ENCODE results near the gene ADARB1. TPM values are rescaled to one million over a fixed set of nuclear protein-coding genes. Genes with fewer than 3 reads are reported as not detected.
A peak's percentile ranks its signal among the peaks of the same experiment; 100 is the strongest.

Gene ADARB1
- total and polyA plus RNA-seq, 4 experiments from 2014 or later, result 4.6 to 50.0 (median 30.9) TPM

DNA sequence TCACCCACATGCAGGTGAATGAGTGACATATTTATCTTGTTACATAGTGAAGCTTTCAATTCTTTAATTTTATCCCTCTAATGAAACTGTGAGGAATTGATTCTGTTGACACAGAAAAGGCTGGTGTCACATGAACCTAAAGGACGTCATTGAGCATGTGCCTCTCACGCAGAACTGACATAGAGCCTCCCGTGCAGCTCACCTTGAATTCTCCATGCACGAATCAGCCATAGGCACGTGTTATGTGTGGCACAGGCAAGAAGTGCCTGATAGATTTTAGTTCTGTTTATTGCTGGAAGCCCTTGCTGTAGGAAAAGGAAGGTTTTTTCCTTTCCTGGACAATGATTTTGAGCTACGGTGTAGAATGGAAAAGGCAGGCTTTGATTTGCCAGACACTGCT, 11.3 kb downstream of the ADARB1 start:
- peaks cover 79 to 97% (median 89%) of the 10 kb centered on the region in 4 donors for H3K4me1 Mint-ChIP-seq
- Histone ChIP-seq H3K9me3 (ENCODE audit: control insufficient read depth in 1 of 2, low read length in 2 of 2) (no peaks in the 10 kb centered on the region), H3K27ac (ENCODE audit: low read depth, low read length) (no peak overlapping the region), H3K4me3 (ENCODE audit: low read length in 2 of 2) (no peak overlapping the region), H3K27me3 (ENCODE audit: insufficient read depth, low read length) (no peaks in the 10 kb centered on the region), H3K36me3 (ENCODE audit: insufficient read depth, low read length) (no peaks in the 10 kb centered on the region), H3K4me1 (ENCODE audit: insufficient read depth, low read length) (peaks cover 90% of the 10 kb centered on the region)
- no peak for DNase-seq
- no peaks in the 10 kb centered on the region for H3K27me3 Mint-ChIP-seq
- POLR2A ChIA-PET (ENCODE audit: partially characterized antibody), result interaction anchor here (1.1 kb wide), 1 partner anchor 9 kb away, joined by 3 read pairs; no protein-coding TSS in a partner anchor
- H3K36me3 Mint-ChIP-seq, result peaks cover 3% of the 10 kb centered on the region in 2 donors
- H3K9me3 Mint-ChIP-seq, result no peaks in the 10 kb centered on the region
- peak overlapping the region in 6 of 7 donors; percentile 24 to 94 (median 76) for H3K27ac Mint-ChIP-seq
- CTCF ChIA-PET (ENCODE audit: partially characterized antibody), result interaction anchor here (0.7 to 1.3 kb wide), 5 partner anchors 9 to 43 kb away, joined by 3 to 4 read pairs (median 3); no protein-coding TSS in a partner anchor
- peak overlapping the region in 5 of 8 donors; percentile 14 to 87 (median 70) for H3K4me3 Mint-ChIP-seq
- intact Hi-C loops (cut with micrococcal nuclease), result no loop called here

- POLR2A ChIA-PET (ENCODE audit: partially characterized antibody), result interaction anchor here (1.7 kb wide), 1 partner anchor 8 kb away, joined by 9 read pairs; no protein-coding TSS in a partner anchor
- peak overlapping the region in 1 of 2 donors; percentile 18 for H3K4me3 ChIP-seq (ENCODE audit: low read length in 2 of 2)
- Mint-ChIP-seq H3K27me3 (no peaks in the 10 kb centered on the region), H3K4me3 (peak overlapping the region; percentile 58 to 87 (median 76)), H3K36me3 (peaks cover under 1 to 3% of the 10 kb centered on the region in 2 donors), H3K27ac (peak overlapping the region; percentile 57 to 94 (median 85)), H3K9me3 (no peaks in the 10 kb centered on the region), H3K4me1 (peaks cover 74 to 97% (median 87%) of the 10 kb centered on the region in 4 donors)
- intact Hi-C loops (cut with micrococcal nuclease), result no loop called here
- CTCF ChIA-PET (ENCODE audit: partially characterized antibody), result interaction anchor here (1.1 to 1.2 kb wide), 3 partner anchors 11 to 42 kb away, joined by 3 to 4 read pairs (median 3); no protein-coding TSS in a partner anchor
- H3K27ac ChIP-seq (ENCODE audit: low read depth, low read length), result peak overlapping the region; percentile 17
- no peaks in the 10 kb centered on the region for H3K9me3 ChIP-seq (ENCODE audit: control insufficient read depth in 1 of 2, low read length in 2 of 2)
- no peaks in the 10 kb centered on the region for H3K27me3 ChIP-seq (ENCODE audit: insufficient read depth, low read length)
- H3K4me1 ChIP-seq (ENCODE audit: insufficient read depth, low read length), result peaks cover 83% of the 10 kb centered on the region
- no peak for DNase-seq
- H3K36me3 ChIP-seq (ENCODE audit: insufficient read depth, low read length), result no peaks in the 10 kb centered on the region
Measured at GRCh38 chr21:45086337-45086958, 12.1 kb downstream of the ADARB1 start.

- Mint-ChIP-seq H3K36me3 (no peaks in the 10 kb centered on the region), H3K27me3 (no peaks in the 10 kb centered on the region), H3K27ac (peak overlapping the region; percentile 57 to 94 (median 85)), H3K4me3 (peak overlapping the region; percentile 63 to 87 (median 76)), H3K9me3 (no peaks in the 10 kb centered on the region), H3K4me1 (peaks cover 70 to 91% (median 81%) of the 10 kb centered on the region in 4 donors)
- Histone ChIP-seq H3K27me3 (ENCODE audit: insufficient read depth, low read length) (no peaks in the 10 kb centered on the region), H3K27ac (ENCODE audit: low read depth, low read length) (peak overlapping the region; percentile 17), H3K36me3 (ENCODE audit: insufficient read depth, low read length) (no peaks in the 10 kb centered on the region), H3K4me1 (ENCODE audit: insufficient read depth, low read length) (peaks cover 75% of the 10 kb centered on the region), H3K4me3 (ENCODE audit: low read length in 2 of 2) (peak overlapping the region; percentile 3 to 18), H3K9me3 (ENCODE audit: control insufficient read depth in 1 of 2, low read length in 2 of 2) (no peaks in the 10 kb centered on the region)
- CTCF ChIA-PET (ENCODE audit: partially characterized antibody), result interaction anchor here (1.1 to 1.2 kb wide), 3 partner anchors 11 to 41 kb away, joined by 3 to 4 read pairs (median 3); no protein-coding TSS in a partner anchor
- POLR2A ChIA-PET (ENCODE audit: partially characterized antibody), result interaction anchor here (1.7 kb wide), 1 partner anchor 9 kb away, joined by 9 read pairs; no protein-coding TSS in a partner anchor
- DNase-seq, result peak in 4 of 5 donors; percentile 33 to 64 (median 42)
- intact Hi-C loops (cut with micrococcal nuclease), result no loop called here
Measured at GRCh38 chr21:45087022-45087823, 12.8 kb downstream of the ADARB1 start.

DNA sequence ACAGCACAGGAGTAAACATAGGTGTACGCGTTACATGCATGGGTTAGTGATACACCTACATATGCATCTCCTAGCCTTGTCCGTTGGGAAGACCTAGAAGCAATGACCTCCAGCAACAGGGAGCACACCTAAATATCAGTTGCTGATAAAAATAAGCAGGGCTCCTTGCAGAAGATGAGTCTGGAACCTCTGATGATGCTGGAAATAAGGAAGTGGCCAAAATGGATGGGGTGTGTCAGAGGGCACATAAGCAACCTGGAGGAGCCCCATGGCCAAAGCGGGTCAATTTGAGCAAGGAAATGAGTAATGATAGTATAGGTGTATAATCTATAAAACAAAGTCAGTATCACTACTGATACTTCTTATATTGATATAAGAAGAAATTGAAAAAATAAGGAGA, 13.7 kb downstream of the ADARB1 start:
- H3K4me1 Mint-ChIP-seq, result peaks cover 65 to 86% (median 77%) of the 10 kb centered on the region in 4 donors
- H3K9me3 ChIP-seq (ENCODE audit: control insufficient read depth in 1 of 2, low read length in 2 of 2), result no peaks in the 10 kb centered on the region
- peak overlapping the region in 7 of 8 donors; percentile 65 to 87 (median 77) for H3K4me3 Mint-ChIP-seq
- intact Hi-C loops (cut with micrococcal nuclease), result no loop called here
- peak overlapping the region; percentile 31 to 94 (median 78) for H3K27ac Mint-ChIP-seq
- H3K27me3 ChIP-seq (ENCODE audit: insufficient read depth, low read length), result no peaks in the 10 kb centered on the region
- H3K4me1 ChIP-seq (ENCODE audit: insufficient read depth, low read length), result peaks cover 70% of the 10 kb centered on the region
- CTCF ChIA-PET (ENCODE audit: partially characterized antibody), result no interaction called here
- no peaks in the 10 kb centered on the region for H3K36me3 ChIP-seq (ENCODE audit: insufficient read depth, low read length)
- H3K9me3 Mint-ChIP-seq, result no peaks in the 10 kb centered on the region
- peak overlapping the region; percentile 17 for H3K27ac ChIP-seq (ENCODE audit: low read depth, low read length)
- H3K4me3 ChIP-seq (ENCODE audit: low read length in 2 of 2), result no peak overlapping the region
- H3K36me3 Mint-ChIP-seq, result no peaks in the 10 kb centered on the region
- H3K27me3 Mint-ChIP-seq, result no peaks in the 10 kb centered on the region
- no peak for DNase-seq
- POLR2A ChIA-PET (ENCODE audit: partially characterized antibody), result interaction anchor here (1.7 to 1.9 kb wide), 2 partner anchors 9 to 10 kb away, joined by 8 to 9 read pairs; no protein-coding TSS in a partner anchor

DNA sequence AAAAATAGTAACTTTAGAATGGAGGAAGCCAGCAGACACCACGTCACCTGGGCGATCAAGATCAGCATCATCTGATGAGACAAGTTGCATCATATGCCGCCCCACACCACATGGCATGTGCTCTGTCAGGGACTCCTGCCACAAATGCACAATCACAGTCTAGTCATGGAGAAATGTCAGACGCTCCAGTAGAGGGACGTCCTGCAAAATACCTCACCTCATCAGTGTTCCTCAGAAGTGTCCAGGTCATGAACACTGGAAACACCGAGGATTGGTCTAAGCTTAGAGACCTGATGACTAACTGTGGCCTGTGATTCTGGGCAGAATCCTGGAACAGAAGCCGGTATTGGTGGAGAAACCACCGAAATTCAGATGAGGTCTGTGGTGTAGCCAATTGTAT, 14.3 kb downstream of the ADARB1 start:
- H3K27me3 Mint-ChIP-seq, result no peaks in the 10 kb centered on the region
- H3K27me3 ChIP-seq (ENCODE audit: insufficient read depth, low read length), result no peaks in the 10 kb centered on the region
- no peak for DNase-seq
- intact Hi-C loops (cut with micrococcal nuclease), result no loop called here
- H3K36me3 Mint-ChIP-seq, result no peaks in the 10 kb centered on the region
- ChIA-PET POLR2A (ENCODE audit: partially characterized antibody) (interaction anchor here (1.9 kb wide), 1 partner anchor 10 kb away, joined by 8 read pairs; no protein-coding TSS in a partner anchor), CTCF (ENCODE audit: partially characterized antibody) (interaction anchor here (3.7 kb wide), 1 partner anchor 40 kb away, joined by 12 read pairs; no protein-coding TSS in a partner anchor)
- H3K27ac ChIP-seq (ENCODE audit: low read depth, low read length), result no peak overlapping the region
- H3K4me3 Mint-ChIP-seq, result peak overlapping the region in 1 of 8 donors; percentile 35
- no peaks in the 10 kb centered on the region for H3K9me3 ChIP-seq (ENCODE audit: control insufficient read depth in 1 of 2, low read length in 2 of 2)
- H3K4me1 Mint-ChIP-seq, result peaks cover 68 to 85% (median 75%) of the 10 kb centered on the region in 4 donors
- H3K4me3 ChIP-seq (ENCODE audit: low read length in 2 of 2), result no peak overlapping the region
- peaks cover 70% of the 10 kb centered on the region for H3K4me1 ChIP-seq (ENCODE audit: insufficient read depth, low read length)
- no peaks in the 10 kb centered on the region for H3K36me3 ChIP-seq (ENCODE audit: insufficient read depth, low read length)
- no peaks in the 10 kb centered on the region for H3K9me3 Mint-ChIP-seq
- peak overlapping the region in 2 of 7 donors; percentile 78 to 94 for H3K27ac Mint-ChIP-seq

- H3K4me3 ChIP-seq (ENCODE audit: low read length in 2 of 2), result no peak overlapping the region
- Mint-ChIP-seq H3K4me1 (peaks cover 62 to 82% (median 72%) of the 10 kb centered on the region in 4 donors), H3K9me3 (no peaks in the 10 kb centered on the region), H3K4me3 (peak overlapping the region in 1 of 8 donors; percentile 11), H3K27me3 (no peaks in the 10 kb centered on the region), H3K27ac (peak overlapping the region in 2 of 7 donors; percentile 1 to 65), H3K36me3 (no peaks in the 10 kb centered on the region)
- no peak overlapping the region for H3K27ac ChIP-seq (ENCODE audit: low read depth, low read length)
- ChIA-PET CTCF (ENCODE audit: partially characterized antibody) (interaction anchor here (0.7 to 3.7 kb wide), 4 partner anchors 9 to 47 kb away, joined by 3 to 12 read pairs (median 4); no protein-coding TSS in a partner anchor), POLR2A (ENCODE audit: partially characterized antibody) (interaction anchor here (0.6 to 1.9 kb wide), 2 partner anchors 11 to 174 kb away, joined by 4 to 8 read pairs; no protein-coding TSS in a partner anchor)
- H3K27me3 ChIP-seq (ENCODE audit: insufficient read depth, low read length), result no peaks in the 10 kb centered on the region
- no peaks in the 10 kb centered on the region for H3K36me3 ChIP-seq (ENCODE audit: insufficient read depth, low read length)
- intact Hi-C loops (cut with micrococcal nuclease), result no loop called here
- peaks cover 66% of the 10 kb centered on the region for H3K4me1 ChIP-seq (ENCODE audit: insufficient read depth, low read length)
- no peak for DNase-seq
- H3K9me3 ChIP-seq (ENCODE audit: control insufficient read depth in 1 of 2, low read length in 2 of 2), result no peaks in the 10 kb centered on the region
Measured at GRCh38 chr21:45089964-45090363, 15.6 kb downstream of the ADARB1 start.
